Thyroid gland (tissue), 4 donors: ENCODE results near the gene COPG1. TPM values are rescaled to one million over a fixed set of nuclear protein-coding genes. Genes with fewer than 3 reads are reported as not detected.

ENCODE experiments used
- DNase-seq, 2 donors: peaks; one replicate each; pipeline ENCODE4 v3.0.0-alpha.2; 2019
- H3K27ac ChIP-seq, 3 donors: fragments of 200-600 bp; sonication (generic); 1 replicate in 2 of 3; 2 replicates in 1 of 3; pipeline ENCODE4 v1.5.1; 2016 to 2019; ENCODE audit warnings: mild to moderate bottlenecking in 1 of 3, moderate library complexity in 1 of 3
- H3K27me3 ChIP-seq: fragments of 200-600 bp; sonication (generic); one replicate; pipeline ENCODE4 v1.5.1; 2019
- H3K36me3 ChIP-seq, 2 donors: fragments of 200-600 bp; sonication (generic); one replicate each; pipeline ENCODE4 v1.5.1; 2016 to 2019
- H3K4me1 ChIP-seq, 2 donors: fragments of 200-600 bp; sonication (generic); one replicate each; pipeline ENCODE4 v1.5.1; 2017 to 2019
- H3K4me3 ChIP-seq, 3 donors: fragments of 200-600 bp; sonication (generic); replicated peaks in 1 of 3; 1 replicate in 2 of 3; 2 replicates in 1 of 3; pipeline ENCODE4 v1.5.1; 2016; ENCODE audit warnings: mild to moderate bottlenecking in 1 of 3
- H3K9me3 ChIP-seq: fragments of 200-600 bp; sonication (generic); one replicate; pipeline ENCODE4 v1.5.1; 2017
- CTCF ChIP-seq, 6 experiments: fragments of 200-600 bp in 3 of 6; fragments of 450-650 bp in 3 of 6; sonication (generic) in 3 of 6; IDR thresholded peaks; one replicate each; pipeline ENCODE4 v1.5.1; 2016 to 2019; ENCODE audit warnings: antibody characterized with exemption in 6 of 6, mild to moderate bottlenecking in 2 of 6, inconsistent platforms in 1 of 6, moderate library complexity in 1 of 6
- POLR2A ChIP-seq, 2 donors: fragments of 450-650 bp; IDR thresholded peaks; one replicate each; pipeline ENCODE4 v1.6.1; 2017; ENCODE audit warnings: antibody characterized with exemption in 2 of 2, mild to moderate bottlenecking in 2 of 2, moderate library complexity in 1 of 2
- WGBS, 2 donors: methylation state at CpG; one replicate each; pipeline ENCODE4 v1.1.5; 2017; 5-methylcytosine and 5-hydroxymethylcytosine counted together
- intact Hi-C: fragments of 100-400 bp; cut with DNase I; formaldehyde crosslinking; loops from one replicate; pipeline ENCODE4 v1.15.1; 2023
- total RNA-seq, 4 donors: library from RNA; depleted of rRNA; stranded (reverse); fragments of >200 nt; gene quantifications; one replicate each; pipeline ENCODE4 v1.2.3, GENCODE V29; 2016

Gene COPG1
- total RNA-seq, 4 donors from 2014 or later: 95.8 to 195 (median 159) TPM

DNA sequence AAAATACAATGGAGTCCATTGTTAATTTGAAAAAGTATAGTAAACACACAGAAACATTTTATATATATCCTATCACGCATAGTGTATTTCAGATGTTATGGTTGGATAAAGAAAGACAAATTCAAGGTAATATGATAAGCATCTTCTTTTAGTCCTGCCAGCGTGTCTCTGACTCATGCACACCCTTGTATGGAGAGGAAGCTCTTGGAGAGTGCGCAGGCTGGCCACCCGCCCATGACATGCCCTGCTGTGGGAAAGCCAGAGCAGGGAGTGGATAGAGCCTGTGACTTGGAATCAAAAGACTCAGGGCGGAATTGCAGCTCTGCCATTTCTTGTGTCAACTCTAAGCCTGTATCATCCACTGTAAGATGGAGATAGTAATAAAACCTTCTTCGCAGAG lies 23.0 kb upstream of the COPG1 start:
- Histone ChIP-seq H3K9me3 (no peaks in the 10 kb centered on the region), H3K4me3 (no peak overlapping the region), H3K27me3 (no peaks in the 10 kb centered on the region), H3K4me1 (peaks cover 9 to 16% of the 10 kb centered on the region in 2 donors), H3K36me3 (no peaks in the 10 kb centered on the region), H3K27ac (peak overlapping the region in 1 of 3 donors; percentile 35)
- WGBS, 2 donors: 69 to 71% methylated on average over 6 of the region's 6 CpGs
- DNase-seq: peak; percentile 23 to 38
- intact Hi-C loops: no loop called here
- TF ChIP-seq POLR2A (IDR thresholded peaks at IDR 0.05): no peak
- no peak for TF ChIP-seq CTCF (IDR thresholded peaks at IDR 0.05)

- no peak for DNase-seq
- TF ChIP-seq POLR2A (IDR thresholded peaks at IDR 0.05) (no peak), CTCF (IDR thresholded peaks at IDR 0.05) (no peak)
- Histone ChIP-seq H3K36me3 (no peaks in the 10 kb centered on the region), H3K27me3 (no peaks in the 10 kb centered on the region), H3K9me3 (no peaks in the 10 kb centered on the region), H3K4me3 (no peak overlapping the region), H3K27ac (peak overlapping the region; percentile 2 to 36 (median 12)), H3K4me1 (peaks cover 9 to 16% of the 10 kb centered on the region in 2 donors)
- intact Hi-C loops: no loop called here
- 71 to 76% methylated on average over 11 of the region's 11 CpGs for WGBS, 2 donors
Measured at GRCh38 chr3:129228891-129229585, 20.4 kb upstream of the COPG1 start.

DNA sequence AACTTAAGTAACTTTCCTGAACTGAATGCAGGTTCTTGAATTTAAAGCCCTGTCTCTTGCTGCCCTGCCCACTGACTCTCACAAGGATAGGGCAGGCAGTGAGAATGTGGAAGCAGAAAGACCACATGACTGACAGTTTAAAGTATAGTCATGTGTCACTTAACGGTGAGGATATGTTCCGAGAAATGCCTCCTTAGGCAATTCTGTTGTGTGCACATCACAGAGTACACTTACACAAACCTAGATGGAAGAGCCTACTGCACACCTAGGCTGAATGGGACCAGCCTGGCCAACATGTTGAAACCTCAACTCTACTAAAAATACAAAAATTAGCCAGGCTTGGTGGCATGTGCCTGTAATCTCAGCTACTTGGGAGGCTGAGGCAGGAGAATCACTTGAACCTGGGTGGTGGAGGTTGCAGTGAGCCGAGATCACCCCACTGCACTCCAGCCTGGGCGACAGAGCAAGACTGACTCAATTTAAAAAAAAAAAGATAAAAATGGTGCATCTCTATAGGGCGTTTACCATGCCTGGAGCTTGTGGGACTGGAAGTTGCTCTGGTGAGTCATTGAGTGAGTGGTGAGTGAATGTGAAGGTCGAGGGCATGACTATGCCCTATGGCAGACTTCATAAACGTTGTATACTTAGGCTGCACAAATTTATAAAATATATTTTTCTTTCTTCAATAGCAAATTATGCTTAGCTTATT lies 18.9 kb upstream of the COPG1 start:
- peaks cover 3 to 12% of the 10 kb centered on the region in 2 donors for H3K4me1 ChIP-seq
- intact Hi-C loops: no loop called here
- H3K27me3 ChIP-seq: no peaks in the 10 kb centered on the region
- no peak for DNase-seq
- H3K9me3 ChIP-seq: no peaks in the 10 kb centered on the region
- no peak for TF ChIP-seq POLR2A (IDR thresholded peaks at IDR 0.05)
- no peak for TF ChIP-seq CTCF (IDR thresholded peaks at IDR 0.05)
- H3K27ac ChIP-seq: no peak overlapping the region
- WGBS, 2 donors: 70 to 71% methylated on average over 7 of the region's 7 CpGs
- no peak overlapping the region for H3K4me3 ChIP-seq
- H3K36me3 ChIP-seq: no peaks in the 10 kb centered on the region

GRCh38 chr3:129231331-129232119 lies 17.9 kb upstream of the COPG1 start:
- 73 to 75% methylated on average over 10 of the region's 10 CpGs for WGBS, 2 donors
- intact Hi-C loops: no loop called here

More at GRCh38 chr3:129231331-129232119, 17.9 kb upstream of the COPG1 start:
- TF ChIP-seq CTCF (IDR thresholded peaks at IDR 0.05) (no peak), POLR2A (IDR thresholded peaks at IDR 0.05) (no peak)
- Histone ChIP-seq H3K9me3 (no peaks in the 10 kb centered on the region), H3K4me1 (peaks cover 0 to 9% of the 10 kb centered on the region in 2 donors), H3K27me3 (no peaks in the 10 kb centered on the region), H3K27ac (no peak overlapping the region), H3K36me3 (no peaks in the 10 kb centered on the region), H3K4me3 (no peak overlapping the region)
- no peak for DNase-seq
